HG02571 (cell line): ENCODE measurements around the gene PPAN.
A peak's percentile ranks its signal among the peaks of the same experiment; 100 is the strongest.

Experiments
- ATAC-seq: cut with Tn5 transposase; IDR thresholded peaks from one replicate; pipeline ENCODE4 v1.9.1; 2021; ENCODE audit warnings: mild to moderate bottlenecking, moderate library complexity; ENCODE audit not compliant: unreplicated experiment

Gene PPAN, protein sequence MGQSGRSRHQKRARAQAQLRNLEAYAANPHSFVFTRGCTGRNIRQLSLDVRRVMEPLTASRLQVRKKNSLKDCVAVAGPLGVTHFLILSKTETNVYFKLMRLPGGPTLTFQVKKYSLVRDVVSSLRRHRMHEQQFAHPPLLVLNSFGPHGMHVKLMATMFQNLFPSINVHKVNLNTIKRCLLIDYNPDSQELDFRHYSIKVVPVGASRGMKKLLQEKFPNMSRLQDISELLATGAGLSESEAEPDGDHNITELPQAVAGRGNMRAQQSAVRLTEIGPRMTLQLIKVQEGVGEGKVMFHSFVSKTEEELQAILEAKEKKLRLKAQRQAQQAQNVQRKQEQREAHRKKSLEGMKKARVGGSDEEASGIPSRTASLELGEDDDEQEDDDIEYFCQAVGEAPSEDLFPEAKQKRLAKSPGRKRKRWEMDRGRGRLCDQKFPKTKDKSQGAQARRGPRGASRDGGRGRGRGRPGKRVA

DNA sequence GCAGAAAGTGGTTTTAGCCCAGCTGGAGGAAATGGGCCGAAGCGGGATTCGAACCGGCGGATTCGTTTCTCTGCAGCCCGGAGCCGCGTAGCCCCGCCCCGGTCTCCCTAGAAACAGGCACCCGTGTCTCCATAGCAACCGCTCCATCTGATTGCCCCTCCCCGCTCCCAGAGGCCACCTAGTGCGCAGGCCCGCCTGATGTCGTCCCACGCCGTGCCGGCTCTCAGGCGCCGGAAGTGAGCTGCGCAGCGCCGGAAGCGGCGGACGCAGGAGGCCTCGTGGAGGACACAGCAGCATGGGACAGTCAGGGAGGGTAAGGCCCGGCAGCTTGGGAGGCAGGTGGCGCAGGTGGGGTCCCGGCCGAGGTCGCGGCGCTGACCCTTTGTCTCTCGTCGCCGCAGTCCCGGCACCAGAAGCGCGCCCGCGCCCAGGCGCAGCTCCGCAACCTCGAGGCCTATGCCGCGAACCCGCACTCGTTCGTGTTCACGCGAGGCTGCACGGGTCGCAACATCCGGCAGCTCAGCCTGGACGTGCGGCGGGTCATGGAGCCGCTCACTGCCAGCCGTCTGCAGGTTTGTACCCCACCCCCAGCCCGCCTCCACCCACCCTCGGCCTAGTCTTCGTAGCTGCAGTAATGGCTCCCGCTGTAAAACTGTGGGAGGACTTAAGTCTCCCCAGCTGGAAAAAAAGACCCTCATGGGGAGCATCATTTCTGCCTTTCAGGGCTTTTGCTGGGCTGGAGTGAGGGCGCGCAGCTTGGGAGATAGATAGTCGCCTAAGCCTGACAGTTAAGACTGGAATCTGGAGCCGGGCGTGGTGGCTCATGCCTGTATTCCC, at the start of gene PPAN:
Gene PPAN, plus strand, starts transcription at position 263 of the 837 bp plus-strand sequence. Its CDS starts 33 bp downstream, at position 296.
- peak; percentile 56 for ATAC-seq

DNA sequence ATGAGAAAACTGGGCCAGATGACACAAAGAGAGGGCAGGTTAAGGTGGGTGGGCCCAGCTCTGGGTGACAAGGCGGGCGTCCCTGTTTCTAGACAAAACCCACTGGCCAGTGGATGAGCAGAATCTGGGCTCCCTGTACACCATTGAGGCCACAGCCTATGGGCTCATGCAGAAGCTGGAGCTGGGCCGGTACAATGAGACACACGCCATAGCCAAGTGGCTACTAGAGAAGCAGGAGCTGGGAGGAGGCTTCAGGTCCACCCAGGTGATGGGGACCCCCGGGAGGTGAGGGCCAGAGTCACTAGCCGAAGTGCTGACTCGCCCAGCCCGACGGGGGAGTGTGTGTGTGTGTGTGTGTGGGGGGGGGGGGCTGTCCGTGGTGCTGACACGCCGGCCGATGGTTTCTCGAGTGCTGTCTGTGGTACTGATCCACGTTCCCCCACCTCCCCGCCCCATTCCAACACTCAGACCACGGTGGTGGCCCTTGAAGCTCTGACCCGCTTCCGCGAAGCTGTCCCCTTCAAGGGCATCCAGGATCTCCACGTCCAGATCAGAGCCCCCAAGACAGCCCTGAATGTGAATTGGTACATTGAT, 44.3 kb upstream of the PPAN start:
- no peak for ATAC-seq

DNA sequence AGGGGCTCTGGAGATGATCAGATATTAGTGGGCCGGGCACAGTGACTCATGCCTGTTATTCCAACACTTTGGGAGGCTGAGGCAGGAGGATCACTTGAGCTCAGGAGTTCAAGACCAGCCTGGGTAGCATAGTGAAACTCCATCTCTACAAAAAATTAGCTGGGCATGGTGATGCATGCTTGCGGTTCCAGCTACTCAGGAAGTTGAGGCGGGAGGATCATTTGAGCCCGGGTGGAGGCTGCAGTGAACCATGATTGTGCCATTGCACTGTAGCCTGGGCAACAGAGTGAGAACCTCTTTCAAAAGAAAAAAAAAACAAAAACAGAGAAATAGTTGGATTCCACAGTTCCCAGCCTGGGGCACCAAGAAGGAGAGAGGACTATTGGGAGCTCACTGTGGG, 38.0 kb upstream of the PPAN start:
- no peak for ATAC-seq

DNA sequence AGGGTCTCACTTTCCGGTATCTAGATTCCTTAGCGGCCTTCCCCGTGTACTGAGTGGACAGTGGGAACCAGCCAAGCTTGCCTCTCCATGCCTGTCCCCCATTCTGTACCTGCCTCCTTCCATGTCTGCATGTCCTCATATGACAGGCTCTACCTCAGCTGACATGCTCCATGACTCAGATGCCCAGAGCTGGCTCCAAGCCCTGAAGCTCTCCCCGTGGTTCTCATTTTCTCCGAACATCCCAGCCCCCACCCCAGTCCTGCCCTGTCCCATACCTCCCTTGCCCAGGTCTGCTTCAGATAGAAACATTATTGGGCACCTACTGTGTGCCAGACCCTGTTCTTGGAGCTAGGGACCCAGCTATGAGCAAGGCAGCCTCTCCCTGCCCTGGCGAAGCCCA, 37.1 kb upstream of the PPAN start:
- ATAC-seq: no peak

DNA sequence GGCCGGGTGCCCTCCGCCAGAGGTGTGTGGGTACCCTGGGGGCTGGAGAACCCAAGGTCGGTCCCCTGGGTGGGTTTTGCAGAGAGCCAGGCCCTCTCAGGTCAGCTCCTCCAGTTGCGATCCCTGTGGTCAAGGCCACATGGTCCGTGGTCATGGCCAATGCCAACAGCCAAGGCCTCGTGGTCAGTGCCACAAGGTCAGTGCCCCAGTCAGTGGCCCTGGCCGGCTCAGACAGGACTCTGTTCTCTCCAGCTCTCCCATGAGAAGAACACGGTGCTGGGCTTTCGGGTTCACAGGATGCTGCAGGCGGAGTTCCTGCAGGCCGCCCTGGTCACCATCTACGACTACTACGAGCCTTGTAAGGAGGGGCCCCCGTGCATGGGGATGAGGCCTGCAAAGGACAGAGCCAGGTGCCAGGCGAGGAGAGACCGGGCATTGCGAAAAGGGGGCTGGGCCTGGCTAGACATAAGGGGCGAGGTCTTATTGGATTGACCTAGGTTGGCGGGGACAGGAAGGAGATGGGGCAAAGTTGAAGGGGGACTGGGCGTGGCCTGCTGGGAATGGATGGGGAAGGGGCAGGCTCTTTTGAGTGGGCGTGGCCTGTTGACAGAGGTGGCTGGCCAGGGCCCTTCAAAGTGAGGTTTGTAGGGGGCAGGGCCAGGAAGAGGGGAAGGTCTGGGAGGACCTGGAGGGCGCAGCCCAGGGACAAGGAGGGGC, 35.3 kb upstream of the PPAN start:
- no peak for ATAC-seq

DNA sequence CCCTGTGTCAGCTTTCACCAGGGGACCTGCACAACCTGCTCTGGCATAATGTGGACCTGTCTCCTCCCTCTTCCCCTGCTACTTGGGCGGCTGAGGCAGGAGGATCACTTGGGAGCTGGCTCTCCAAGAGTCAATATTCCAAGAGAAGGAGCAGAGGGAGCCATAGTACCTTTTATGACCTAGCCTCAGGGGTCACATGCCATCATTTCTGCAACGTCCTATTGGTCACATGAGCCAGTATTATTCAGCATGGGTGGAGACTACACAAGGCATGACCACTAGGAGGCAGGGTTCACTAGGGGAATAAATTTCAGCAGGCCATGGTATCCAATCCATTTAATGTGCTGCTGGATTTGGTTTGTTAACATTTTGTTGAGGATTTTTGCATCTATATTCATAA, 32.0 kb upstream of the PPAN start:
- no peak for ATAC-seq

DNA sequence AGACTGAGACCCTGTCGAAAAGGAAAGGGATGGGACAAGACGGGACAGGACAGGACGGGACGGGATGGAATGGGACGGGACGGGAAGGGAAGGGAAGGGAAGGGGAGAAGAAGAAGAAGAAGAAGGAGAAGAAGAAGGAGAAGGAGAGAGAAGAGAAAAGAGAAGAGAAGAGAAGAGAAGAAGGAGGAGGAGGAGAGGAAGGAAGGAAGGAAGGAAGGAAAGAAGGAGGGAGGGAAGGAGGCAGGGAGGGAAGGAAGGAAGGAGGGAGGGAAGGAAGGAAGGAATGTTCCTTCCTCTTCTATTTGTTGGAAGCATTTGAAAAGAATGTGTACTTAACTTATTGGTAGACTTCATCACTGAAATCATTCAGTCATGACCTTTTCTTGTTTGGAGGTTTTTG, 29.6 kb upstream of the PPAN start:
- no peak for ATAC-seq

DNA sequence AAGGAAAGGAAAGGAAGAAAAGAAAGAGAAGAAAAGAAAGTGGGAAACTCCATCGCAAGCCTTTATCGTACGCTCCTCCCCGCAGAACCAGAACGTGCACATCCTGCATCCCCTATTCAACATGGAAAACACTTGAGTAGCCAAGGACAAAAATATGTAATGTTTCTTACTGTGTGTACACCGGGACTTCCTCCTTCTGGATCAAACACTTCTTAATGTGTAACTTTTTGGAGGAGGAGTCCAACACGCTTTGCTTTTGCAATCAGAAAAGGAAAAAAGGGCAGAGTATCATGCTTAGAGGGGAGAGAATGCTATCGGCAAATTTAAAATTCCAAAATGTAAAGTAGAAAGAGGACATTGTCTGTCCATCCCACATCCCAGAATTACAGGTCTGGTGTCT, 27.8 kb upstream of the PPAN start:
- ATAC-seq: no peak

DNA sequence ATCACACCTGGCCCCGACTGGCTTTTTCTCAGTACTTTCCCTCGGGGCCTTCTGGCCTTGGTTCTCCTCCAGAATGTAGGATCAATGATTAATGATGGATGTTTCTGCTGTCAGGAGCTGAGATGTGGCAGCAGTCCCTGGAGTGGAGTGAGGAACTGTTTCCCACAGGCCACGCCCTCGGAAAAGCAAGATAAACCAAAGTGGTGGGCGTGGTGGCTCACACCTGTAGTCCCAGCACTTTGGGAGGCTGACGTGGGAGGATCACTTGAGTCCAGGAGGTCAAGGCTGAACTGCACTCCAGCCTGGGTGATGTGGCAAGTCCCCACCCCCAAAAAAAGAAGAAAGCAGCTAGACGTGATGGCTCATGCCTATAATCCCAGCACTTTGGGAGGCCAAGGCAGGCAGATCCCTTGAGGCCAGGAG, 27.1 kb upstream of the PPAN start:
- no peak for ATAC-seq

DNA sequence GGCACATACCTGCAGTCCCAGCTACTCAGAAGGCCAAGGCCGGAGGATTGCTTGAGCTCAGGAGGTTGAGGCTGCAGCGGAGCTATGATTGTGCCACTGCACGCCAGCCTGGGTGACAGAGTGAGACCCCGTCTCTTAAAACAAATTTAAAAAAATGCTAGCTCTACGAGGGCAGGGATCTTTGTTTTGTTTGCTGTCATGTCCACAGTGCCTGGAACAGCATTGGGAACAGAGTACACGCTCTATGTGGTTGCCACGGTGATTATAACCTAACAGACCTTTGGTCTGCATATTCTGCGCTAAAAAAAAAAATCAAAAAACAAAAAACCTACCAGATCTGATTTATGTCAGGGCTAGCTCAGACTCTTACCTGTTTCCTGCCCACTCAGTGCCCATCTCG, 22.3 kb upstream of the PPAN start:
- ATAC-seq: no peak

DNA sequence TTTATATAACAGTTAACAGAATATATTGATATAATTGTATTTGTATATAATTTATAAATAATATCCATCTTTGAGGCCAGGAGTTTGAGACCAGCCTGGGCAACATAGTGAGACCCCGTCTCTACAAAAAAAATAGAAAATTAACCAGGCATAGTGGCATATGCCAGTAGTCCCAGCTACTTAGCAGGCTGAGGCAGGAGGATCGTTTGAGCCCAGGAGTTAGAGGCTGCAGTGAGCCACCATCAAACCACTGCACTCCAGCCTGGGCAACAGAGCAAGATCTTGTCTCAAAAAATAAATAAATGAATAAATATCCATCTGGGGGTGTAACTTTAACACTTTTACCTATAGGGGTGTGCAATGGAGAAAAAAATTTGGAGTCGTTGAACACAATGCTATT, 21.4 kb upstream of the PPAN start:
- no peak for ATAC-seq

DNA sequence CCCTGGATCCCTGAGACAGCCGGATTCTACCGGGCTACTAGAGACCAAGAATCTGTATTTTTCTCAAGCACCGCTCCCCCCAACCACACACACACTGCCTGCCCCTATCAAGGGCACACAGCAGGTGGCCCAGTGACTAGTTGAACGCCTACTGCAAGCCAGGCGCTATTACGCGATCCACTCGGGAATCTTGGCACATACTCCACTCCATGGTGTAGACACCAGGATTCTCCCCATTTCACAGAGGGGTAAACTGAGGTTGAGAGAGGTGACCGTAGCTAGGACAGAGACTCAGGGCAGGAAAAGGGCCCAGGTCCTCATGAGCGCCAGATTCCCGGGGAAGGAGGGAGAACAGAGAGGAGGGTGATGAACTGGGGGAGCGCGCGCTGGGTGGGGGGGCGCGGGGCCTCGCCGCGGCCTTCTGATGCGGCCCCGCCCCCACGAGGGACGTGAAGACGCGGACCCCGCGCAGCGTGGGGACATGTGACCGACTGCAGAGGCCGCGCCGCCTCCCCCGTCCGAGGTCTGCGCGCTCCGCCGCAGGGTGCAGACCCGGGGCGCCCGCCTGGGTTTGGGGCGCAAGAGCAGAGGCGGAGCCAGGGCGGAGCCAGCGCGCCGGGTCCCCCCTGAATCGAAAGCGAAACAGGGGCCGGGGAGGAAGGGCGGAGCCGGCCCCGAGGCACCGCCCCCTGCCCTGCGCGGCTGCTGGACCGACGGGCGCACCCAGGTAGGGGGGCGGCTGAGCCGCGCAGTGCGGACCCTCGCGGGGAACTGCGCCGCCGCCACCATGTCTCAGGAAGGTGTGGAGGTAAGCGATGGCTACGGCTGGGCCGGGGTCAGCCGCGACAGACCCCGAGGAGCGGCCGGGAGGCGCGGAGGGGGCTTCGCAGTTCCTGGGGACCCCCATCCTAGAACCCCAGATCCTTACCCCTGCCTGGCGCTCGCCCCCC, 20.2 kb upstream of the PPAN start, which contains the start of gene SHFL:
Gene SHFL, plus strand, starts transcription at position 677 of the 950 bp plus-strand sequence. Its CDS starts 111 bp downstream, at position 788.
- peak; percentile 74 for ATAC-seq

DNA sequence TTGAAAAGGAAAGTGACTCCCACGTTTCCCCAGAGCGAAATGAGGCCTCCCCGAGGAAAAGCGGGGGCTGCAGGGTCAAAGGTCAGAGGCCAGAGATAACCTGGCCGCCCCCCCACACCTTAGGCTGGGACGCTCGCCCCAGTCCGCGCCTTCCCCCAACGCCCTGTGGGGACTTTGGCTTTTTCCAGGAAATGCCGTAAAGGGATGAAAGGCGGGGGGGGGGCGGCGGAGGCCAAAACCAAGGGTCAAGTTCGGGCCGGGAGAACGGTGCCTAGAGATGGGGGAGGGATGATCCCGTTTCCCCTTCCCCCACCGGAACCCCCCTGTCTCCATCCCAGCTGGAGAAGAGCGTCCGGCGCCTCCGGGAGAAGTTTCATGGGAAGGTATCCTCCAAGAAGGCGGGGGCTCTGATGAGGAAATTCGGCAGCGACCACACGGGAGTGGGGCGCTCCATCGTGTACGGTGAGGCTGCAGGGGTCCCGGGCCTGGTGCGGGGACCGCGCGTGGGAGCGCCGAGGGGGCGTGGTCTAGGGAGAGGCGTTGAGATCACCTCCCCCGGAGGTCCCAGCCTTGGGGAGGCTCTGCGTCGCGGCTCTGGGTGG, 19.5 kb upstream of the PPAN start:
- ATAC-seq: no peak

DNA sequence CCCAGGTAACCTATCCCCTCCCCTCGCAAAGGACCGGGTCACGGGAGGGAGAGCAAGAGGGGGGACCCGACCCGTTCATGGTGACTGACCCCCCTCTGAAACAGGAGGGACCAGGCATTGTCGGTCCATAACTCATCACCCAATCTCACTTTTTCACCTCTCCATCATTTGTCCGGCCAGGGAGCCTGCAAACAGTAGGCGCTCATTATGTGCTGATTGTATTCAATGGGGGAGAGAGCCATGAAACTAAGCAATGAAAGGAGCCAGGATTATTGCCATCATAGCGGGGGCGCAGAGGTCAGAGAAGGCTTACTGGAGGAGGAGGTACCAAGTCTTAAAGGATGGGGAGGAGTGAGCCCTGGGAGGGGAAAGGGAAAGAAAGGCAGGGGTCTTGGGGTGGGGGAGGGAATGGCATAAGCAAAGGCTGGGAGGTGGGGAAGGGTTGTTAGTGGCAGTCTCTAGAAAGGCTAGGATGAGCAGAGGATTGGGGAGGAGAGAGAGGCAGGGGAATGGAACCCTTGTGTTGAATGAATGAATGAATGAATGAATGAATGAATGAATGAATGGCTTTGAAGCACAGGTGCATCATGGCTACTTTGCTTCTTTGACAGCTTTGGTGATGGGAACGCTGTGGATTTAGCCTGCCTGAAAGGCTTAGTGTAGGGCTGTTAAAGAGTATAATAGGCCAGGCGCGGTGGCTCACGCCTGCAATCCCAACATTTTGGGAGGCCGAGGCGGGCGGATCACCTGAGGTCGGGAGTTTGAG, 18.7 kb upstream of the PPAN start:
- ATAC-seq: no peak

DNA sequence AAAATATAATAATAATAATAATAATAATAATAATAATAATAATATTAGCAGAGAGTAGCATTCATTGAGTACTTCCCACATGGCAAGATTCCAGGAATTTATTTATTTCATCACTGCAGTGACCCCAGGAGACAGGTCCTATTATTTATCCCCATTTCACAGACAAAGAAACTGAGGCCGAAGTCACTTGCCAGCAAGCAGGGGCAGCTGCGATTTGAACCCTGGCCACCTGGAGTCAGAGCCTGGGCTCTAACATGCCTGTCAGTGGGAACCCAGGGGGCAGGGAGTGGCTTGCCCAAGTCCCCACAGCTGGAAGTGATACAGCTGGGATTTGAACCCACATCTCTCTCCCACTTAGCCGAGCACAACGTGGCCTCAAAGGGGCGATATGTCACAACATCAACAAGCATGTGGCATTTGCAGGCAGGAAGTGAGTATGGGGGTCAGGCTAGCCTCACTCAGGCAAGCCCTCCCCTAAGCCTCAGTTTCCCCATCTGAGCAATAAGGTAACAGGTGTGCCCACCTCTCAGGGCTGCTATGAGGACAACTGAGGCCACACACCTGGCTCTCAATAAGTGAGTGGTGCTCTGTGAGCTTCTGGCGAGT, 17.1 kb upstream of the PPAN start:
- ATAC-seq: no peak

DNA sequence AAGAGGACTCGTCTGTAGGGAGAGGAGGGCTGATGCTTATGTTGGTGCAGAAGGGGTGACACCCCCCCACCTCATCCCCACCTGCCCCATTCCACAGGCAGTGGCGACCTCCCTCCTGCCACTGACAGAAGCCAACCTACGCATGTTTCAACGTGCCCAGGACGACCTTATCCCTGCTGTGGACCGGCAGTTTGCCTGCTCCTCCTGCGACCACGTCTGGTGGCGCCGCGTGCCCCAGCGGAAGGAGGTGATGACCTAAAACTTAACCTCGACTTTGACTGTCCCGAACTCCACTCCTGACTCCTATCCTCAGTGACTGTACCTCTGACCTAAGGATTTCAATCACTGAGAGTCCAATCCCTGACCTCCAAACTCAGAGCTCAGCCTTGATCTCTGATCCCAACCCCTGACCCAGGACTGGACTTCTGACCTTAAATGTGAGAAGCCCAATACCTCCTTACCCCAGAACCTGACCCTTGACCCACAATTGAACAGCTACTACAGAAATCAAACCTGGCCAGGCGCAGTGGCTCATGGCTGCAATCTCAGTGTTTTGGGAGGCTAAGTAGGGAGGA, 16.3 kb upstream of the PPAN start:
- ATAC-seq: no peak

DNA sequence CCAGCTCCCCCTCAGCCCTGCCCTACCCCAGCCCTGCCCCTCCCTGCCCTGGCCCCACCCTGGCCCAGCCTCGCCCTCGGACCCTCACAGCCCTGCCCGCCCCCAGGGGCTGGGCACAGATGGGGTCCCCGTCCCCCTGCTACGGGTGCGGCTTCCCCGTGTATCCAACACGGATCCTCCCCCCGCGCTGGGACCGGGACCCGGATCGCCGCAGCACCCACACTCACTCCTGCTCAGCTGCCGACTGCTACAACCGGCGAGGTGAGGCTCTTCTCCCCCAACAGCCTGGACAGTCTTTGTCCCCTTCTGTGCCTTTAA, 14.8 kb upstream of the PPAN start:
- ATAC-seq: no peak
